GOT3 (cell line): ENCODE data around the gene CDH8.
"Not testable (repeated sequence)": the region's sequence is repeated elsewhere in the genome, so short reads cannot be mapped to it uniquely, and the experiment has no call there.

Experiments
- DNase-seq: peaks from one replicate; lab custom pipeline; 2025; ENCODE audit warnings: mixed read lengths; lab: John Stamatoyannopoulos, UW

CDH8 gene

GRCh38 chr16:61871837-61872777, 164.1 kb downstream of the CDH8 start:
- no peak for DNase-seq

- no peak for DNase-seq
Observed at GRCh38 chr16:61862221-61863155, 173.8 kb downstream of the CDH8 start.

GRCh38 chr16:61858988-61859387, 177.2 kb downstream of the CDH8 start:
- no peak for DNase-seq

GRCh38 chr16:61842666-61843065, 193.6 kb downstream of the CDH8 start:
- no peak for DNase-seq

GRCh38 chr16:61836804-61837393, 199.3 kb downstream of the CDH8 start:
- no peak for DNase-seq

GRCh38 chr16:61834082-61834481, 202.2 kb downstream of the CDH8 start:
- no peak for DNase-seq

- no peak for DNase-seq
Observed at GRCh38 chr16:61831351-61831917, 204.8 kb downstream of the CDH8 start.

- no peak for DNase-seq
Observed at GRCh38 chr16:61829631-61830030, 206.6 kb downstream of the CDH8 start.

GRCh38 chr16:61823326-61823725, 212.9 kb downstream of the CDH8 start:
- no peak for DNase-seq

GRCh38 chr16:61820820-61821219, 215.4 kb downstream of the CDH8 start:
- DNase-seq = no peak

GRCh38 chr16:61820398-61820797, 215.8 kb downstream of the CDH8 start:
- no peak for DNase-seq

- DNase-seq = no peak
Observed at GRCh38 chr16:61818850-61819249, 217.4 kb downstream of the CDH8 start.

GRCh38 chr16:61817583-61818278, 218.5 kb downstream of the CDH8 start:
- DNase-seq = no peak

- no peak for DNase-seq
Observed at GRCh38 chr16:61814726-61815347, 221.4 kb downstream of the CDH8 start.

- no peak for DNase-seq
Observed at GRCh38 chr16:61813339-61813738, 222.9 kb downstream of the CDH8 start.

- no peak for DNase-seq
Observed at GRCh38 chr16:61812251-61812650, 224.0 kb downstream of the CDH8 start.

GRCh38 chr16:61807551-61807950, 228.7 kb downstream of the CDH8 start:
- DNase-seq = no peak

- not testable (repeated sequence) for DNase-seq
Observed at GRCh38 chr16:61801217-61801616, 235.0 kb downstream of the CDH8 start.

- DNase-seq = no peak
Observed at GRCh38 chr16:61798741-61799140, 237.5 kb downstream of the CDH8 start.

GRCh38 chr16:61797961-61798507, 238.2 kb downstream of the CDH8 start:
- no peak for DNase-seq
